SKM-1 (cell line): Measurements from ENCODE around the gene CNTNAP2.

ENCODE experiments used
- DNase-seq: peaks from one replicate; lab custom pipeline; 2025; ENCODE audit not compliant: unreplicated experiment; lab: John Stamatoyannopoulos, UW

The CNTNAP2 gene

DNA sequence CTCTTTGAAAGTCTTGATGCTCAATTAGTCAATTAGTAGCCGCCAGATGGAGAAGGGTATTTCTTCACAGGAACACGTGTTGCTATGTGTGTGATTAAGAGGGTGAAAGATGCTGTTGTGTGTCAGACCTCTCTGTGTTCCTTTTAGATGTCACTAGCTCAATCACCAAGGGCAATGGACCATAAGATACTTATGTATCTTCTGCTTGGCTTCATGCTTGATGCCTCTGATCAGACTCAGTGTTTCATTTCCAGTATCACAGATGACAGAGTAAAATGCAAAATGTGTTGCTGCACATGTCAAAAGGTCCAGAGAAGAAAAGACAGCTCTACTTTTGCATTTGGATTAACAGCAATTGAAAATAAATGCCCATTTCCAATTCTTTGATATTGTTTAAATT, 865.9 kb downstream of the CNTNAP2 start:
- no peak for DNase-seq

DNA sequence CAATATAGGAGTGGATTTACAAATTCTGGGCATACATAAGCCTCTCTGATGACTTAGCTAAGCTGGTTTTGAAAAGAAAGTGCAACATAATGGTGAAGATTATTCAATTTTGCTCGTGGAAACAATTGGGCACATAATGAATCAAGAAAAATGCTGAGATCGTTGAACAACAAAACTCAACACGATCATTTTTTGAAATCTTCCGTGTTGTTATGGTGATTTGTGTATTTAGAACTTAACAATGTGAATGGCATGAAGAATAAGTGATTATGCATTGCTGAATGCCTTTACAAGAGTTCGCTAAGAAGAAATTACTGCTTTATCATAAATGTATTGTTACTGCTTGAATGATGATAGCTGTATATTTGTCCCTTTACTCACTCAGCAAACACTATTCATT, 875.0 kb downstream of the CNTNAP2 start:
- no peak for DNase-seq

DNA sequence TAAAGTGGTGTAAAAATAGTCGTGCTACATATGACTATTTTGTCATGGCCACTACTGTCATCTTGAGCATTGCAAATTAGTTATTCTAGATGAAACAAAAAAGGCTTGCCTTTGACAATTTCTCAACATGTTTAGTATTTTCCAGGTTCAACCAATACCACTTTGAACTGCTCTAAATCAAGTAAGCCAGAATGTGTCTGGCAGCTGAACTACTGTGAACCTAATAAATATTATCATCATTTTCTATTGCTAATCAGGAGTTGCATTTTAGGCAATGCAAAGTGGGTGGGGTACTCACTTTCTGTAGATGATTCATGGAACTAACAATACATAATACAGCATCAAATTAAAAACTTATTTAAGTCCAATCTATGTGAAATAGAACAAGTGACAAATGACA, 877.2 kb downstream of the CNTNAP2 start:
- DNase-seq = no peak

DNA sequence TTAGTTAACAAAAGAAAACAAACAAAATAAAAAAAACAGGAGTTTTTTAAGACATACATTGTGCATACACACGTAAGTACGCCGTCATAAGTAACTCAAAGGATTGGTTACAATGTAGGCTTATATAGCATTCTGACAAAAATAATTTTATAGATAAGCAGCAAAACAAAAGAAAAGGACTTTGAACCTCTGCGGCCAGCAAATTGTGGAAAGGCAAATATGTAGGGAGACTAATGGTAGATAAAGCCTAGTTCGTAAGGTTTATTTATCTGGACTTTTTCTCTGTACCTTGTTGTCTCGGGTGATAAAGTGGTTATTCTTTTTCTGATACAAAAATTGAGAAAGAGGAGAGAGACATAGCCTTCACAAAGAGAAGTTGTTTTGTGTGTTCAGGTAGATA, 891.9 kb downstream of the CNTNAP2 start:
- DNase-seq = no peak

DNA sequence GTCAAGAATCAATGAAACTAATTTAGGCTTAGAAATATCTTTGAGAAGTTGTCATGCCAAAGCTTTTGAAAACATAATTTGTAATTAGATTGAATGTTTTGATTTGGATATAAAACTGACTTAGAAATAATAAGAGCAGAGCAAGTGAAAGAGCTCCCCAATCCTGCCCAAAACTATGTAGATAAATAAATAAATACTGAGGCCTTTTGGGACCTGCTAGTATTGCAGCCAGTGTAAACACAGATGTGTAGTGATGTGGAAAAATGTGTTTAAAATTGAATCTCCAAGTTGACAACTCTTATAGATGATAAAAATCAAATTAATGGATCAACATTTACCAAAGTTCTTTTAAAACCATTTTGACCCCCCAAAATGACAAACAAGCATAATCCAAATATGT, 896.1 kb downstream of the CNTNAP2 start:
- no peak for DNase-seq

DNA sequence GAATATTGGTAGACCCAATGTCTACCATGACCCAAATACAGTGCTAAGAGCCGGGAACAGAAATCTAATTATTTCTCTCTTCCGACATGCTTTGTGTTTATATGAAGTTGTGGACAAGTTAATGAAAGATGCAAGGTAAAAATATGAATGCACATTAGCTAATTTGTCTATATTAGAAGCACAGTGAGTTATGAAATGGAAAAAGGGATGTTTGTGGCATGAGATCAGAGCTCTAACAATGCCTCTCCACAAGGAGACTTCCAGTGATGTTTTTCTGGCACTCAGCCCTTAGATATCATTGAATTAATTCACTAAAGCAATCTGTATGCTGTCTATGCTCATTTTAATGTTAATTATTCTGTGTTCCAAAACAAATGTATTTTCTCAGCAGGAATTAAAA, 897.2 kb downstream of the CNTNAP2 start:
- no peak for DNase-seq

DNA sequence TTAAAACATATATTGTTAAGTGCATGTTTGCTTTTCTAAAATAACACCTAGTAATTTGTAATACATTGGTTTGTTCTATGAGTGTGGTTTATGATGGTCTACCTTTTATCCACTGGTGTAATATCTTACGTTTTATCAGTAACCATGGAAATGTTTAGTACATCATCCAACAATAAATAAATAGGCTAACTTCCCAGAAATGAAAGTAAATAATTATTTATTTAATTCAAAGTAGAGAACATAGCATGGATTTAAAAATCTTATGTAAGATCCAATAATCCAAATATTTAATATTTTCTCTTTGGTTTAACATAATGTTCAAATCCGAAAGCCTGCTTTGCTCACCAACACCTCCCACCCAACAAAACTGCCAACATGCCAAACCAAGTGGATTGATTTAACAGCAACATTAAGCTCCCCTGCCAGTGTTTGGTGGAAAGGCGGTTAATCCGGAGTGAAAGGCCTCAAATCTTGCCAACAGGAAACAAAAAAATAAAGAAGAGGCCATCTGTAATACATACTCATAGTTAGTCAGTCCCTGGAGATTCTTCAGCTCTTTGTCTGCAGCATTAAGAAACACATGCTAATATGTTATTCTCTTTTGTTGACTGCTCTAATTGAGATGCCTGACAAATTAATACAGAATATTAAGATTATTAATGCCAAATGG, 897.8 kb downstream of the CNTNAP2 start:
- DNase-seq = no peak

DNA sequence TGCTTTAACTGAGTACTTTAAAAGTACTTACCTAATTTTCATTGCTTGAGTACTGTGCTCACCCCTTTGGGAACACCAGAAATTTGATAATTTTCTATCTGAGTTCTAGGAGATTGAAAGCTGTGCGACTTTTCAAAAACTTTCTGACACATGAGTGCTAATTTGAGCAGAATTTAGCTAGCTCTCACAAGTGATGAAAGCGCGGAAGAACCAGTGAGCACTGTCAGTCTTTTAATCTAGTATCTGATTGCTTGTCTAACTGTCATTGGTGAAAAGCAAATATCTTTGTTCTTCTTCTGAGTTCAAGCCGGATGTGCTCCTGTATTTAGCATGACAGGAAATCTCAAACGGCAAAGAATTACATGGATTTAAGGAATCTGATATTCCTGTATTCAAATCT, 899.4 kb downstream of the CNTNAP2 start:
- no peak for DNase-seq

DNA sequence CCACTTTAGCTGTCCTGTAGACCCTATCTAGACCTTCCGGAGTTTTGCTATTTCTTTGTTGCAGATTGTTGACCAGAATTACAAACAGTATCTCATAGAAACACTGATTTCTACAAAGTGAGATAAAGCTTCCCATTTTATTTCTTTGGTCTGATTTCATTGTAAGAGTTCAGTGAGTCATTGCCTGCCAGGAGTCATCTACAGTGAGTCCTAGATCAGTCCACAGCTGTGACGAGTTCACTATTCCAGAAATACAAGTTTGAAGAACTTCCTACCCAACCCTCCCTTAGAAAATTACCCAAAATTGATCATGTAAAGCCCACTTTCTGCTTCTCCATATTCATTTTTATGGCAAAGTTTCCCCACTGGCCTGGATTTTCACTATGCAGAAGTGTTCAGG, 905.5 kb downstream of the CNTNAP2 start:
- no peak for DNase-seq

DNA sequence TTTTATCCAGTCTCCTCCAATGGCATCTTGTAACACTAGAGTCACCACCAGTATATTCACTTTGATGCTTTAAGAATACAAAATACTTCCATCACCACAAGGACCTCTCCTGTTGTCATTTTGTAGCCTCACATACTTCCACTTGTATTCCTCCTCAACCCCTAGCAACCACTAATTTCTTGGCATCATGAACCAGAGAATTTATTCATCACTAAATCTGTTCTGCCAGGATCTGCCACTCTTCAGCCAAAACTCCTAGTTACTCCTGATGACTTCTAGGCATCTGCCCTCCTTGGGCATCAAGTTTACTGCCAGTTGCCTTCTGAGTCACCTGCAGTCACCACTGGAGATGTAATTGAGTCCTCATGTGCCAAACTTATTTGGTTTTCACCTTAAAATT, 906.8 kb downstream of the CNTNAP2 start:
- DNase-seq = no peak

DNA sequence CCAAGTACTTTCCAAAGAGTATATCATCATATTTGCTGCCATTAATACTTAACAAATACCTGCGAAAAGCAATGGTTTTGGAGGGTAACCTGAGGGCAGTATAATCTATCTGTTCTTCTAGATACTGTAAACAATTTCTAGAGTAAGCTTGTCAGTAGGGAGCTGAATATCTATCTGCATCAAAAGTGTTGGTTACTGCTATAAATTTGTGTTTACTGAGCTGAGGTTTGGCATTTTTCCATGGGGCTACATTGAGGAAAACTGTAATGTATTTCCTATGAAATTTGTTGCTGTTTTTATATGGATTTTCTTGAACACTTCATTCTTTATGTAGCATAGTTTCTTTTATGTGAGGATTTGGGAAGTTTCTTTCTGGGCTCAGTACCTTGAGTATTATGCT, 913.4 kb downstream of the CNTNAP2 start:
- no peak for DNase-seq

DNA sequence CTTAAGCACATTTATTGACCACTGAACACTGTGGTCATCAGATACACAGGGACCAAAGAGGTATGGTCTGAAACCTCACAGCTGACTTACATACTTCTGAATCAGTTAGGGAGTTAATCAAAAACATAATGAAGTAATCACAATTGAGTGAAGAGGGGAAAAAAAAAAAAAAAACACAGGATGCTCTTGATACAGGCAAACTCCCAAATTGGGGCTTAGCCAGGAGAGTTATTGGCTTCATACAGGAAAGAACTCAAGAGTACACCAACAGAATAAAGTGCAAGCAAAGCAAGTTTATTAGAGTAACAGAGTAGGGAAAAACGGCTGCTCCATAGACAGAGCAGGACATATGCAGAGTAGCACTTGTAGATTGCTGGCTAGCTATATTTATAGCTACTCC, 917.0 kb downstream of the CNTNAP2 start:
- no peak for DNase-seq

DNA sequence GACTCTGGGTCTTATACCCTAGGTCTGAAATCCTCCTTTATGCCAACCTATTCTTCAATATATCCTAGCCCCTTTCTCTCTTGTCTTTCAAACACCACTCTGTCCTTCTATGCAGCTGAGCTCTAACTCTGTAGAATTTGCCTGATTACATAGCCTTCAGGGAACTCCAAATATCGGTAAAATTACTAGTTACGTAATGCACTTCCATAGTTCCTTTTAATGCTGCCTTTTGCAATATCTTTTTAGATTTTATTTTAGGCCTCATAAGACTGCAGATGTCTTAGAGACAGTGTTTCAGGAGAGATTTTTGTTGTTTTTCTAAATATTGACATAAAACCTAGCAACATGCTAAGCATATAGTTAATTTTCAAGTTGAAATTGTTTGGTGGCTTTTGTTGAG, 924.8 kb downstream of the CNTNAP2 start:
- no peak for DNase-seq

DNA sequence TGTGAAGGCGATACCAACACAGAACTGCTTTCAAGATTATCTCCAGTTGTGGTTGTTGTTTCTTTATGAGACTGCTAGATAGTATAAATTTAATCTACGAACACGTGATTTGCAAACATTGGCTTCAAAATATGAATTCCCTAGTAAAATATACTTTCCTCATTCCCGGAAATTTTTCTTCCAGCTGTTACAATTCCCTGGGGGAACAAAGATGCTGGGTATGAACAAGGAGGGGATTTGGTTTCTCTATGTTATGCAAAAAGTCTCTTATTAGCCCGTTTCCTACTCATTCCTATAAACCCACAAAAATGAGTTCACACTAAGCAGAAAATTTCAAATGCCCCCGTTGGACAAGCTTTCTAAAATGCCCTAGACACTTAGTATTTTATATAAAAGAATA, 928.3 kb downstream of the CNTNAP2 start:
- DNase-seq = no peak

DNA sequence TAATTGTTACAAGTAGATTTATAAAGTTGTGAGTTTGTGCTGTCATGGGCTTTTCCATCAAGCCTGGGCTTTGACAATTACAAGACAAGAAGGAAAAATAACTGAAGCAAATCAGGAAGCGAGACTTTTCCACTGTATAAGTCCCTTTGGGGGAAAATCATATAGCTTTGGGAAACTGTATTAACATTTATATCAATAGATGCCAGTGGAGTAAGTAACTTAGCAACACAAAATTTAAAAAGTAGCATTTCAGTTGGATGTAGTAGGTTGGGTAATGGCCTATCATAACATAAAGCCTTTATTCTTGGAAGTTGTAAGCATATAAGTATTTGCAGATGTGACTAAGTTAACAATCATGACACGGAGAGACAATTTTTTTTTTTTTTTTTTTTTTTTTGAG, 931.1 kb downstream of the CNTNAP2 start:
- no peak for DNase-seq

DNA sequence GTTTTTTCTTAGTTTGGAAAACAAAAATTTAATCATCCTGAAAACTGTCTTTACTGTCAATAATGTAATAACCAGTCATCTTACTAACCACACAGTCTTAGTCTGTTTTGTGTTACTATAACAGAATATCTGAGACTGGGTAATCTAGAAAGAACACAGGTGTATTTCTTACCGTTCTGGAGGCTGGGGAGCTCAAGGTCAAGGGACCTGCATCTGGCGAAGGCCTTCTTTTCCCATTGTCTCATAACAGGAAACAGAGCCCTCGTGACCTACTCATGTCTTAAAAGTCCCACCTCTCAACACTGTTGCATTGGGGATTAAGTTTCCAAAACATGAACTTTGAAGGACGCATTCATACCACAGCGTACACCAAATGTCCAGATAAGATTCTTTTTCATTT, 932.3 kb downstream of the CNTNAP2 start:
- DNase-seq = no peak

DNA sequence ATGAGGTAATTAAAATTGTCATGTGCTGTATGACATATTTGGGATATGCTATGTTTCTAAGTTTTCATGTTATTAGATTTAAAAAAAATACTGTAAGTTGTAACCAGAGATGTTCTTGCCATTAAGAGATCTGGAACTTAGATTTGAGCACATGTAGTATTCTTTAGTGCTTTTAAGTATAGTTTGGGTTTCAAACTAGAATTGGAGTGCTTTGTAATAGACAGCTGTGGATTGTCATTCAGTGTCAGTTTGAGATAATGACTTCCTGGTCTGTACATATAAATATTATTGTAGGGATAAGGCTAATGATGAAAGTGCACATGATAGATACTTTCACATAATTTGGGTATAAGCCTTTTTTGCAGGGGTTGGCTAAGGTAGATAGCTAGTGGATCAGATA, 936.2 kb downstream of the CNTNAP2 start:
- no peak for DNase-seq

DNA sequence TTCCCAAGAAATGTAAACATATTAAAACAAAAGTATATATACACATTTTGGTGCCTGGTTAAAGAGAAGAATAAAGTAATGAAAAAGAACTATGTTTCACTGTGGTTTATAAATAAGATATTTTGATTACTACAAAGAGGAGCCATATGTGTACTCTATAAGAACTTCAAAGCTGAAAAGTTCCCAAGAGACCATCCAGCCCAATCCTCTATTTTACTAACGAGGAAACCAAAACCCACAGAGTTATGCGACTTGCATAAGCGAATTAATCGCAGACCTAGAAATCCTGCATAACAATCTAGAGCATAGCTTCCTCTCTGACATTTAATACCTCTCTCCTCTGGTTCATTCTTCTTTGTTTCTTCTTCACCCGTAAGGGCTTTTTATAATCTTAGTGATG, 937.1 kb downstream of the CNTNAP2 start:
- no peak for DNase-seq

DNA sequence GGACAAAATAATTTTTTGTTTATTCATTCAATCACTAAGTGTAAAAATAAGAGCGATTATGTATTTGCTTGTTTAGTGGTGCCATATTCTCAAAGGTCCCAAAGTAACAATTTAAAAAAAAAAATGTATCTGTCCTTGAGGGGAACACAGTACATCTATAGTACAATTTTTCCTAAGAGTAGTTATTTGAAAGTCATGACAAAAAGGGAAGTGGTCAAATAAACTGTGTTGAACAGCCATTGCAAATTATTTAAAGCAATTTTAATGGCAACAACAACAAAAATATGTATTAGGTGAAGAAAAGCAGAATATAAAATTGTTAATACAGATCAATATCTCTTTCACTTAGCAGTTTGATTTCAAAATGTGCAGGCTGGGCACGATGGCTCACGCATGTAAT, 943.5 kb downstream of the CNTNAP2 start:
- no peak for DNase-seq

DNA sequence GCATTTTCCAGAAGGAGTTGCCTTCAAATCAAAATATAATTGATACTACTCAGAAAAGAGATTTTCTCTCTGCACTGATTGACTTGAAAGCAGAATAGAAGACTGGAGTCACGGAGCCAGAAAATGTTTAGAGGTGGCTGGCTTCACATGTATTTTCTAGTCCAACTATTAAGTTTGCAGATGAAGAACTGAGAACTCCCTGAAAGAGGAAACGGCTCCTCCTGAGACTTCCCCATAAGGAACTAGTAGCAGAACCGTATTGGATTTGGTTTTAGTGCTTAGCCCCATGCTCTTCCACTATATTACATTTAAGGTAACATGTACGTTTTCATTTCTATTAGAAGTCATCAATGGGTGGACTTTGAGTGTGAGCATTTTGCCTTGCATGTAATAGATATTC, 946.3 kb downstream of the CNTNAP2 start:
- DNase-seq = no peak

DNA sequence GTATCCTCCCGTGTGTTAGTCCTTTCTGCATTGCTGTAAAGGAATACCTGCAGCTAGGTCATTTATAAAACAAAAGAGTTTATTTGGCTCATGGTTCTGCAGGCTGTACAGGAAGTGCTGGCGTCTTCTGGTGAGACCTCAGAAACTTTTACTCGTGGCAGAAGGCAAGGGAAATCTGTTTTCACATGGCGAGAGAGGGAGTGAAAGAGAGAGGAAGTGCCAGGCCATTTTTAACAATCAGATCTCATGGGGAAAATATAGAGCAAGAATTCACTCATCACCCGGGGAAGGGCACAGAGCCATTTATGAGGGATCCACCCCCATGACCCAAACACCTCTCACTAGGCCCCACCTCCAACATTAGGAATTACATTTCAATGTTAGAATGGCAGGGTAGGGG, 952.2 kb downstream of the CNTNAP2 start:
- DNase-seq = no peak

DNA sequence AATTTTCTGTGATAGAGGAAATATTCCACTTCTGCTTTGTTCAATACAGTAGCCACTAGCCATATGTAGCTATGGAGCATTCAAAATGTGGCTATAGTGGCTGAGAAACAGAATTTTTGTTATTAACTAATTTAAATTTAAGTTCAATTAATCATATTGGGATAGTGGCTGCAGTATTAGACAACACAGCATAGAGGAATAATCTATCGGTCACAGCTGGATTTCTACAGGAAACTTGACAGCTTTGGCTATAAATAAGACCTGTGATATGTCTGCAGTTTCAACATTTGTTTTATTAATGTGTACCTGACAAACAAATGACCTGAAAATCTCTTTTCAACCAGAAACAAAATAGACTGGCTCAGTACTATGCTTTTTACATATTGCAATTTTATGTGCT, 953.2 kb downstream of the CNTNAP2 start:
- no peak for DNase-seq

DNA sequence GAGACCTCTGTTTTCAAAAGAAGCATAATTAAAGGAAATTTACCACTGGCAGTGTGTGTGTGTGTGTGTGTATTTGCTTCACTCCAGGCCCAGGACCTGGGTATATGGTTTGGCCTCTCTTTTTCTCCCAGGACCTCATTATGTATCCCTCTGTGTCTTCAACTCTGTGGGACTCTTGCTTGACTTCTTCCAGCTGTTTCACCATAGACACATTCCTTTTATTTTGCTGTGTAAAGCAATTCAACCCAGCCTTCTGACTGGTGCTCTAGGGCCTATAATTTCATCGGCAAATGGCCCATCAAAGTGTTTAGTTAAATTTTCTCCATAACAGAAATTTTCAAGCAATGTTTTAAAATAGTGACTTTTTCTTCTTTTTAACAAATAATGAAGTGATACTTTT, 954.3 kb downstream of the CNTNAP2 start:
- no peak for DNase-seq

DNA sequence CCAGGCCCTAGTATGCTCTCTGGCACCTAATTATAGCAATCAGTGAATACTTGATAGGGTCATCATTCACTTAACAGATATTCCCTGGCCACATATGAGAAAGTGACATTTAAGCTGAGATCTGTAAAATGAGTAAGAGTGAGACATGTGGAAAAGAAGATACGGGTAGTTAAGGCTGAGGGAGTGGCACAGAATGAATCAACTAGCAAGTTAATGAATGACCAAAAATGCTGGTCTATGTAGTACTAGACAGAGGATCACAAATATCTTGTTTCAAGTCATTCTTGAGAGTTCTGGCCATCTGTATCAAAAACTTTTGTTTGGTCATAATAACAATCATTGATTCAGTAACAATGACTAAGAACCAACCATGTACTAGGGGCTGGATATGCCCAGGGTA, 954.9 kb downstream of the CNTNAP2 start:
- no peak for DNase-seq
